GM12874 (cell line): ENCODE results near the gene MRFAP1.

Experiments
- TF ChIP-seq, protein P1 (sequence below): IDR thresholded peaks from 2 replicates; pipeline ENCODE4 v1.5.1; 2011; ENCODE audit warnings: low read depth, mild to moderate bottlenecking, control low read depth, low read length, moderate library complexity; ENCODE audit not compliant: insufficient read depth

The MRFAP1 gene

DNA sequence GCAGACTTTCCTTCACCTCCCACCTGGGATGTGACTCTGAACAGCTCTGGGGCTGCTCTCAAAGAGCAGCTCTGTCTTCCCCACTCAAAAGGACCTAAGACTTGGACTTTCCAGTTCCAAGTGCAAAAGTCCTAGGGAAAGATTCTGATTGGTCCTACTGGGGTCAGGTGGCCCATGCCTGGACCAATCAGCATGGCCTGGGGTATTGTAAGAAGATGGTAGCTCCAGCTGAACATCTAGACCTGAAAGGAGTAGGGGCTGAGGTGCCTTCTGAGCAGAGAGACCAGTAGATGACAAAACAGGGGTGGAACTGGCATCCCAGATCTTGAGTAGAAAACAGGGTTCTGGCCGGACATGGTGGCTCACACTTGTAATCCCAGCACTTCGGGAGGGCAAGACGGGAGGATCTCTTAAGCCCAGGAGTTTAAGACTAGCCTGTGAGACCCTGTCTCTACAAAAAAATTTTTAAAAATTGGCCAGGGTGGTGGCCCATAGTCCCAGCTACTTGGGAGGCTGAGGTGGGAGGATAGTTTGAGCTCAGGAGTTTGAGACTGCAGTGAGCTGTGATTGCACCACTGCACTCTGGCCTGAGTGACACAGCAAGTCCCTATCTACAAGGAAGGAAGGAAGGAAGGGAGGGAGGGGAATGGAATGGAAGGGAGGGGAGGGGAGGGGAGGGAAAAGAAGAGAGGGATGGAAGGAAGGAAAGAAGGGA, 27.4 kb upstream of the MRFAP1 start:
- TF ChIP-seq, protein P1, sequence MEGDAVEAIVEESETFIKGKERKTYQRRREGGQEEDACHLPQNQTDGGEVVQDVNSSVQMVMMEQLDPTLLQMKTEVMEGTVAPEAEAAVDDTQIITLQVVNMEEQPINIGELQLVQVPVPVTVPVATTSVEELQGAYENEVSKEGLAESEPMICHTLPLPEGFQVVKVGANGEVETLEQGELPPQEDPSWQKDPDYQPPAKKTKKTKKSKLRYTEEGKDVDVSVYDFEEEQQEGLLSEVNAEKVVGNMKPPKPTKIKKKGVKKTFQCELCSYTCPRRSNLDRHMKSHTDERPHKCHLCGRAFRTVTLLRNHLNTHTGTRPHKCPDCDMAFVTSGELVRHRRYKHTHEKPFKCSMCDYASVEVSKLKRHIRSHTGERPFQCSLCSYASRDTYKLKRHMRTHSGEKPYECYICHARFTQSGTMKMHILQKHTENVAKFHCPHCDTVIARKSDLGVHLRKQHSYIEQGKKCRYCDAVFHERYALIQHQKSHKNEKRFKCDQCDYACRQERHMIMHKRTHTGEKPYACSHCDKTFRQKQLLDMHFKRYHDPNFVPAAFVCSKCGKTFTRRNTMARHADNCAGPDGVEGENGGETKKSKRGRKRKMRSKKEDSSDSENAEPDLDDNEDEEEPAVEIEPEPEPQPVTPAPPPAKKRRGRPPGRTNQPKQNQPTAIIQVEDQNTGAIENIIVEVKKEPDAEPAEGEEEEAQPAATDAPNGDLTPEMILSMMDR: no peak

DNA sequence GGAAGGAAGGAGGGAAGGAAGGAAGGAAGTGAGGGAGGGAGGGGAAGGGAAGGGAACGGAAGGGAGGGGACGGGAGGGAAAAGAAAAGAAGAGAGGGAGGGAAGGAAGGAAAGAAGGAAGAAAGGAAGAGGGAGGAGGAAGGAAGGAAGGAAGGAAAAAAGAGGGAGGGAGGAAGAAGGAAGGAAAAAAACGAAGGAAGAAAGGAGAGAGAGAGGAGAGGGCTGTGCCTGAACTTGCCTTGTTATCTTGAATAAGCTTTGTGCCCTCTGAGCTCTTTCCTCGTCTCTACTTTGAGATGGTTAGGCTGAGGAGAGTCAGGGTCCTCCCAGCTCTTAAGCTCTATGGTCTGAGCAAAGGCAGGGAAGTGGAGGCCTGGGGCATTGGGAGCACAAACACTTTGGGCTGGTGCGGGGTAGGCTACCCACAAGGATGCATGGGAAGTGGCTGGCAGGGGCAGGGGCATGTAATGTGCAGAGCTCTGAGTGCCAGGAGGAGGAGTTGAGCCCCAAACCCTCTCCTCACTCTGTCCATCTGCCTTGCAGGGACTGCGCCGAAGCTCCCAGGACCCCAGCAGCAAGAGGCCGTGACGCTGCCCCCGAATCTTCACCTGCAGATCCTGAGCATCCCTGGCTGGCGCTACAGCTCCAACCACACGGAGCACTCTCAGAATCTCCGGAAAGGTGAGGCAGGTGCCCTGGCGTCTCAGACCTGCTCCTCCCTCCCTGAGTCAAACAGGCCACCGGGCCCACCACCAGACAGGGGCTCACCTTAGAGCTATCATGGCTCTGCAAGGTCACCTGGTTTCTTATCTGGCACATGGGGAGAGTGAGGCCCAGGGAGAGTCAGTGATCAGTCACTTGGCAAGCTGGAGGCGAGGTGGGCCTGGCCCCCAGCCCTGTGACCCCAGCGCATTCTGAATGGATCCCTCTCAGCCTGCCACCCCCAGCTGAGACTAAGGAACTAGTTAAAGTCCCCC, 26.5 kb upstream of the MRFAP1 start:
- TF ChIP-seq, protein P1: no peak

- TF ChIP-seq, protein P1: no peak
These were observed 25.7 kb upstream of the MRFAP1 start for GRCh38 chr4:6614701-6615230.

DNA sequence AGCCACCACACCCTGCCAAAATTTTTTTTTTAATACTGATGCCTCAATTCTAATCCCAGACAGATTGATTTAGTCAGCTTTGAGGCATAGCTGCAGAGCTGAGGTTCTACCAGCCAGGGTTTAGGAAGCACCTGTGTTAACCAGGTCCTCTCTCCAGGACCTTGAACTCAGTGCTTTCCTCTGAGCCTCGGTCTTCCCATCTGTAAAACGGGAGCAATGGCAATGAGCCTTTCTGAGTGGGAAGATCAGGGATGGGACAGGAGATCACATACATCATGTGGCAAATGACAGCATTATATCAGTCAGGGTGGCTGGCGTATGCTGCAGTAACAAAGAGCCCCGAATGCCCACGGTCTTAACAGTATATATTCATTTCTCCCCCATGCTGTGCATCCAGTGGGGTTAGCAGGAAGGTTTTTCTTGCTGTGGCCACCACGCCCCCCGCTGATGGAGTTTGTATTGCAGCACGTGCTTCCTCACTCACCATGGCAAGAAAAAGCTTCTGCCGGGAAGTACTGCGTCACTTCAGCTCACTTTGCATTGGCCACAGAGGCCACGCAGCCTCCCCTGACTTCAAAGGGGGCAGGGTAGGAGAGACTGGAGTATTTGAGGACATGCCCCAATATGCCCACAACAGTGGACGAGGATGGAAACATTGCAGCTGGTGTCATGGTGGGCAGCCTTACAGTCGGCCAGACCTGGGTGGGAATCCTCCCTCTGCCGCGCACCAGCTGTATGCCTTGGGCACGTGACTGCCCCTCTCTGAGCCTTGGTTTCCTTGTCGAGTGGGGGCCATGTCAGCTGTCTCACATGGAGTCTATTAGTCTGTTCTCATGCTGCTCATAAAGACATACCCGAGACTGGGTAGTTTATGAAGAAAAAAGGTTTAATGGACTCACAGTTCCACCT, 24.1 kb upstream of the MRFAP1 start:
- TF ChIP-seq, protein P1: no peak

GRCh38 chr4:6617246-6617645, 23.2 kb upstream of the MRFAP1 start:
- TF ChIP-seq, protein P1: no peak

DNA sequence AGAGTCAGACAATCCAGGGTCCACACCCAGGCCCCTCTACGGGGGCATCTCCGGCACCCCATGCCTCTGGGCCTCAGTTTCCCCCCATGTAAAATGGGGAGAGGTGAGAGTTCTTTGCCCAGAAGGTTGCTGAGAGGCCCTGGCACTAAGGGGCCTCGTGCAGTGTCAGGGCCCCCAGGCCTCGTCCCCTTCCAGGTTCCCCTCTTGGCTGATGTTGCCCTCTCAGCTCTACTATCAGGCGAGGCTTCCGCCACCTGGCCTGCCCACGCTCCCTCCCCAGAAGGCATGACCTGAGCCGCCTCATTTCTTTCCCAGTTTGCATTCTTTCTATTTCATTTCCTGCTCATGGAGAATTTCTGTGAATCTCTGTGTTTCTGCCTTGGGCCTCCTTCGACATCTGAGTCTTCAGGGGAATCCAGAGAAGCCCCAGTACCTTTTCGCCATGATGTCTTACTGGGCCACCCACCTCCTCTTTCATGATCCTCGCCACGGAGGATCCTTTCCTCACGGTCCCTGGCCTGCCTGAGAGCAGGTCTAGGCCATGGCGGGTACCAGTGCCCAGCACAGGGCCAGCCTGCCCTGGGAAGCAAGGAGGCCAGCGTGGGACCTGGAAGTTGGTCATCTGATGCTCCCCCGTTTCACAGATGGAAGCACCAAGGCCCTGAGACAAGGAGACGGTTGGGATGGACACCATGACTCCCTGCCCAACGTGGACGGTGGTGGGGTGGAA, 21.9 kb upstream of the MRFAP1 start:
- TF ChIP-seq, protein P1: no peak
